ENCODE results near the gene HOXC6. TPM values are rescaled to one million over a fixed set of nuclear protein-coding genes. Genes with fewer than 3 reads are reported as not detected.

The HOXC6 gene
- total RNA-seq, 1 donor, result 7.2 TPM

- peaks cover 7% of the 10 kb centered on the region for H4K20me1 ChIP-seq (ENCODE audit: insufficient read depth, low read length)
- H3K27ac ChIP-seq (ENCODE audit: low read depth, low read length), result peak overlapping the region; percentile 22
- H2AFZ ChIP-seq (ENCODE audit: low read length), result no peak overlapping the region
- peaks cover 55% of the 10 kb centered on the region for H3K4me1 ChIP-seq (ENCODE audit: insufficient read depth, low read length)
- H3K9me3 ChIP-seq (ENCODE audit: low read depth, low read length), result no peaks in the 10 kb centered on the region
- no peak overlapping the region for H3K4me3 ChIP-seq (ENCODE audit: insufficient read depth, low read length)
- H3K27me3 ChIP-seq (ENCODE audit: insufficient read depth, low read length), result no peaks in the 10 kb centered on the region
- H3K4me2 ChIP-seq (ENCODE audit: insufficient read depth, low read length), result peak overlapping the region; percentile 90
- H3K79me2 ChIP-seq (ENCODE audit: insufficient read depth, low read length), result peaks cover 79% of the 10 kb centered on the region
- H3K36me3 ChIP-seq (ENCODE audit: insufficient read depth, low read length), result no peaks in the 10 kb centered on the region
- TF ChIP-seq, protein P1, sequence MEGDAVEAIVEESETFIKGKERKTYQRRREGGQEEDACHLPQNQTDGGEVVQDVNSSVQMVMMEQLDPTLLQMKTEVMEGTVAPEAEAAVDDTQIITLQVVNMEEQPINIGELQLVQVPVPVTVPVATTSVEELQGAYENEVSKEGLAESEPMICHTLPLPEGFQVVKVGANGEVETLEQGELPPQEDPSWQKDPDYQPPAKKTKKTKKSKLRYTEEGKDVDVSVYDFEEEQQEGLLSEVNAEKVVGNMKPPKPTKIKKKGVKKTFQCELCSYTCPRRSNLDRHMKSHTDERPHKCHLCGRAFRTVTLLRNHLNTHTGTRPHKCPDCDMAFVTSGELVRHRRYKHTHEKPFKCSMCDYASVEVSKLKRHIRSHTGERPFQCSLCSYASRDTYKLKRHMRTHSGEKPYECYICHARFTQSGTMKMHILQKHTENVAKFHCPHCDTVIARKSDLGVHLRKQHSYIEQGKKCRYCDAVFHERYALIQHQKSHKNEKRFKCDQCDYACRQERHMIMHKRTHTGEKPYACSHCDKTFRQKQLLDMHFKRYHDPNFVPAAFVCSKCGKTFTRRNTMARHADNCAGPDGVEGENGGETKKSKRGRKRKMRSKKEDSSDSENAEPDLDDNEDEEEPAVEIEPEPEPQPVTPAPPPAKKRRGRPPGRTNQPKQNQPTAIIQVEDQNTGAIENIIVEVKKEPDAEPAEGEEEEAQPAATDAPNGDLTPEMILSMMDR (IDR thresholded peaks at IDR 0.05; ENCODE audit: extremely low read depth, low read depth, low read length), result no peak
- no peak for DNase-seq (ENCODE audit: insufficient read length, low spot score, missing footprints)
Measured at GRCh38 chr12:54011665-54012532, 16.3 kb upstream of the HOXC6 start.

GRCh38 chr12:54012631-54013409 lies 15.4 kb upstream of the HOXC6 start:
- DNase-seq (ENCODE audit: insufficient read length, low spot score, missing footprints), result peak; percentile 86
- Histone ChIP-seq H3K4me2 (ENCODE audit: insufficient read depth, low read length) (peak overlapping the region; percentile 66), H4K20me1 (ENCODE audit: insufficient read depth, low read length) (peaks cover under 1% of the 10 kb centered on the region), H3K4me3 (ENCODE audit: insufficient read depth, low read length) (peak overlapping the region; percentile 33), H3K4me1 (ENCODE audit: insufficient read depth, low read length) (peaks cover 47% of the 10 kb centered on the region), H3K79me2 (ENCODE audit: insufficient read depth, low read length) (peaks cover 77% of the 10 kb centered on the region), H3K9me3 (ENCODE audit: low read depth, low read length) (no peaks in the 10 kb centered on the region), H3K27ac (ENCODE audit: low read depth, low read length) (peak overlapping the region; percentile 67), H3K27me3 (ENCODE audit: insufficient read depth, low read length) (no peaks in the 10 kb centered on the region), H2AFZ (ENCODE audit: low read length) (no peak overlapping the region), H3K36me3 (ENCODE audit: insufficient read depth, low read length) (no peaks in the 10 kb centered on the region)
- TF ChIP-seq, protein P1 (IDR thresholded peaks at IDR 0.05; ENCODE audit: extremely low read depth, low read depth, low read length), result no peak

DNA sequence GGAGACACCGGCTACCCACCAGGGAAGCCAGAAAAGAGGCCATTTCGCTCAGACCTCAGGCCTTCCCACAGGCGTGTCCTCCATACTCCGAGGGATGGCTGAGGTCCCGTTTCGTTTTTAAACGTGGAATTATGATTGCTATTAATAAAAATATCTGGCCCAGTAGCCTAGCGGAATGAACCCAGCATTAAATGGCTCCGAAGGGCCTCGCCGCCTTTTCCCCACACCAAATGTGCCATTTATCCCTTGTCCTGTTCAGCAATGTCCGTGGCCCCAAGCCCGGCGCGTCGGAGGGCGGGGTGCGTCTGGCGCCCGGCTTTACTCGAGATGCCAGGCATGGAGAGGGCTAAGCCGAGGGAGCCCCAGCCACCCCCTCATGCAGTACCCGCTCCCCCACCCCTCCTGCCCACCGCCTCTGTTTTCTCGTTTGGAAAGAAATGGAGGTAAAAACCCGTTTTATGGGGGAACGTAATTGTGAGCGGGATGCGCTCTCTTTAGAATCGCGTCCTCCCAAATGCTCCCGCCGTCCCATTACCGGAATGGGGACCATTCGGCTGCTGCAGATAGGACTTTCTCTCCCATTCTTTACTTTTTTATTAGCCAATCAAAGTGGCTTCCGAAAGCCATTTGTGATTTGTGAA lies 13.7 kb upstream of the HOXC6 start:
- Histone ChIP-seq H3K4me2 (ENCODE audit: insufficient read depth, low read length) (peak overlapping the region; percentile 66), H3K36me3 (ENCODE audit: insufficient read depth, low read length) (no peaks in the 10 kb centered on the region), H3K9me3 (ENCODE audit: low read depth, low read length) (no peaks in the 10 kb centered on the region), H3K4me1 (ENCODE audit: insufficient read depth, low read length) (peaks cover 46% of the 10 kb centered on the region), H2AFZ (ENCODE audit: low read length) (peak overlapping the region; percentile 41), H3K79me2 (ENCODE audit: insufficient read depth, low read length) (peaks cover 79% of the 10 kb centered on the region), H3K27me3 (ENCODE audit: insufficient read depth, low read length) (no peaks in the 10 kb centered on the region), H3K4me3 (ENCODE audit: insufficient read depth, low read length) (peak overlapping the region; percentile 40), H3K27ac (ENCODE audit: low read depth, low read length) (peak overlapping the region; percentile 67), H4K20me1 (ENCODE audit: insufficient read depth, low read length) (no peaks in the 10 kb centered on the region)
- TF ChIP-seq, protein P1 (IDR thresholded peaks at IDR 0.05; ENCODE audit: extremely low read depth, low read depth, low read length), result no peak
- DNase-seq (ENCODE audit: insufficient read length, low spot score, missing footprints), result peak; percentile 67
